ENCODE results near the gene NRXN3.

The NRXN3 gene

GRCh38 chr14:79037593-79037992 is 867.4 kb downstream of the NRXN3 start:
- no peak for DNase-seq

GRCh38 chr14:79040790-79041189 is 870.6 kb downstream of the NRXN3 start:
- DNase-seq: no peak

GRCh38 chr14:79043194-79043889 is 873.2 kb downstream of the NRXN3 start:
- DNase-seq: no peak

GRCh38 chr14:79044894-79045624 is 874.9 kb downstream of the NRXN3 start:
- peak; percentile 10 for DNase-seq

- DNase-seq: no peak
Measured at GRCh38 chr14:79050787-79051727, 880.9 kb downstream of the NRXN3 start.

- DNase-seq: no peak
Measured at GRCh38 chr14:79051742-79052141, 881.6 kb downstream of the NRXN3 start.

GRCh38 chr14:79056879-79057278 is 886.7 kb downstream of the NRXN3 start:
- no peak for DNase-seq

- DNase-seq: no peak
Measured at GRCh38 chr14:79057333-79057732, 887.2 kb downstream of the NRXN3 start.

GRCh38 chr14:79062226-79062625 is 892.1 kb downstream of the NRXN3 start:
- no peak for DNase-seq

- DNase-seq: no peak
Measured at GRCh38 chr14:79064214-79064613, 894.0 kb downstream of the NRXN3 start.

GRCh38 chr14:79074510-79074909 is 904.3 kb downstream of the NRXN3 start:
- peak; percentile 1 for DNase-seq

- no peak for DNase-seq
Measured at GRCh38 chr14:79076428-79076827, 906.3 kb downstream of the NRXN3 start.

- no peak for DNase-seq
Measured at GRCh38 chr14:79077096-79077495, 906.9 kb downstream of the NRXN3 start.

- no peak for DNase-seq
Measured at GRCh38 chr14:79080040-79080439, 909.9 kb downstream of the NRXN3 start.

- no peak for DNase-seq
Measured at GRCh38 chr14:79082883-79083282, 912.7 kb downstream of the NRXN3 start.

GRCh38 chr14:79083356-79083755 is 913.2 kb downstream of the NRXN3 start:
- DNase-seq: no peak

- DNase-seq: no peak
Measured at GRCh38 chr14:79084861-79085260, 914.7 kb downstream of the NRXN3 start.

GRCh38 chr14:79089576-79089975 is 919.4 kb downstream of the NRXN3 start:
- no peak for DNase-seq

GRCh38 chr14:79090641-79091180 is 920.5 kb downstream of the NRXN3 start:
- DNase-seq: no peak

- DNase-seq: peak; percentile 13
Measured at GRCh38 chr14:79091381-79091963, 921.3 kb downstream of the NRXN3 start.

GRCh38 chr14:79093531-79093930 is 923.4 kb downstream of the NRXN3 start:
- no peak for DNase-seq

GRCh38 chr14:79094951-79095350 is 924.8 kb downstream of the NRXN3 start:
- no peak for DNase-seq

GRCh38 chr14:79096811-79097210 is 926.6 kb downstream of the NRXN3 start:
- no peak for DNase-seq

All from DMS53 (cell line).